Suprapubic skin (tissue), 4 donors: ENCODE measurements around the gene HIVEP3.

ENCODE experiments used
- EP300 ChIP-seq: sonication (generic); formaldehyde crosslinking; IDR thresholded peaks from one replicate; pipeline ENCODE4 v1.6.1; 2017; ENCODE audit warnings: antibody characterized with exemption
- POLR2A ChIP-seq, 2 donors: fragments of 450-650 bp; IDR thresholded peaks; one replicate each; pipeline ENCODE4 v1.6.1; 2017; ENCODE audit warnings: antibody characterized with exemption in 2 of 2, mild to moderate bottlenecking in 2 of 2, moderate library complexity in 2 of 2
- POLR2AphosphoS5 ChIP-seq, 3 donors: sonication (generic); formaldehyde crosslinking; IDR thresholded peaks; one replicate each; pipeline ENCODE4 v1.6.1; 2017; ENCODE audit warnings: antibody characterized with exemption in 3 of 3
- TF ChIP-seq, protein P1 (sequence below), 2 donors: fragments of 200-600 bp in 1 of 2; fragments of 450-650 bp in 1 of 2; sonication (generic) in 1 of 2; IDR thresholded peaks; one replicate each; pipeline ENCODE4 v1.5.1; 2016 to 2019; ENCODE audit warnings: antibody characterized with exemption in 2 of 2, mild to moderate bottlenecking in 1 of 2, moderate library complexity in 1 of 2

- TF ChIP-seq, protein P1, sequence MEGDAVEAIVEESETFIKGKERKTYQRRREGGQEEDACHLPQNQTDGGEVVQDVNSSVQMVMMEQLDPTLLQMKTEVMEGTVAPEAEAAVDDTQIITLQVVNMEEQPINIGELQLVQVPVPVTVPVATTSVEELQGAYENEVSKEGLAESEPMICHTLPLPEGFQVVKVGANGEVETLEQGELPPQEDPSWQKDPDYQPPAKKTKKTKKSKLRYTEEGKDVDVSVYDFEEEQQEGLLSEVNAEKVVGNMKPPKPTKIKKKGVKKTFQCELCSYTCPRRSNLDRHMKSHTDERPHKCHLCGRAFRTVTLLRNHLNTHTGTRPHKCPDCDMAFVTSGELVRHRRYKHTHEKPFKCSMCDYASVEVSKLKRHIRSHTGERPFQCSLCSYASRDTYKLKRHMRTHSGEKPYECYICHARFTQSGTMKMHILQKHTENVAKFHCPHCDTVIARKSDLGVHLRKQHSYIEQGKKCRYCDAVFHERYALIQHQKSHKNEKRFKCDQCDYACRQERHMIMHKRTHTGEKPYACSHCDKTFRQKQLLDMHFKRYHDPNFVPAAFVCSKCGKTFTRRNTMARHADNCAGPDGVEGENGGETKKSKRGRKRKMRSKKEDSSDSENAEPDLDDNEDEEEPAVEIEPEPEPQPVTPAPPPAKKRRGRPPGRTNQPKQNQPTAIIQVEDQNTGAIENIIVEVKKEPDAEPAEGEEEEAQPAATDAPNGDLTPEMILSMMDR (IDR thresholded peaks at IDR 0.05) = no peak
- no peak for TF ChIP-seq EP300
- TF ChIP-seq POLR2A (IDR thresholded peaks at IDR 0.05) = no peak
- no peak for TF ChIP-seq POLR2AphosphoS5 (IDR thresholded peaks at IDR 0.05)
These were observed 343.9 kb downstream of the HIVEP3 start for GRCh38 chr1:41574842-41575241.
